RKO (cell line): ENCODE measurements around the gene HMCN2.
"Not testable (repeated sequence)": the region's sequence is repeated elsewhere in the genome, so short reads cannot be mapped to it uniquely, and the experiment has no call there.

Source experiments
- DNase-seq: peaks from one replicate; pipeline ENCODE4 v3.0.0-alpha.2; 2016; ENCODE audit warnings: low spot score

The HMCN2 gene

GRCh38 chr9:130240410-130241197, 25.0 kb upstream of the HMCN2 start:
- peak; percentile 89 for DNase-seq

- DNase-seq: no peak
Observed at GRCh38 chr9:130241198-130241535, 24.4 kb upstream of the HMCN2 start.

GRCh38 chr9:130242270-130243014, 23.1 kb upstream of the HMCN2 start:
- no peak for DNase-seq

GRCh38 chr9:130243015-130243881, 22.3 kb upstream of the HMCN2 start:
- DNase-seq: peak; percentile 86

GRCh38 chr9:130243882-130244170, 21.7 kb upstream of the HMCN2 start:
- no peak for DNase-seq

- no peak for DNase-seq
Observed at GRCh38 chr9:130244548-130245165, 20.9 kb upstream of the HMCN2 start.

GRCh38 chr9:130245474-130245873, 20.1 kb upstream of the HMCN2 start:
- DNase-seq: no peak

GRCh38 chr9:130246126-130246525, 19.4 kb upstream of the HMCN2 start:
- no peak for DNase-seq

GRCh38 chr9:130254747-130255630, 10.6 kb upstream of the HMCN2 start:
- DNase-seq: no peak

- no peak for DNase-seq
Observed at GRCh38 chr9:130255631-130256134, 9.9 kb upstream of the HMCN2 start.

- DNase-seq: no peak
Observed at GRCh38 chr9:130256644-130257043, 8.9 kb upstream of the HMCN2 start.

GRCh38 chr9:130258137-130258536, 7.4 kb upstream of the HMCN2 start:
- not testable (repeated sequence) for DNase-seq

GRCh38 chr9:130259044-130259443, 6.5 kb upstream of the HMCN2 start:
- no peak for DNase-seq

GRCh38 chr9:130260816-130261765, 4.5 kb upstream of the HMCN2 start:
- DNase-seq: no peak

- DNase-seq: no peak
Observed at GRCh38 chr9:130262061-130262745, 3.4 kb upstream of the HMCN2 start.

GRCh38 chr9:130262771-130263170, 2.8 kb upstream of the HMCN2 start:
- DNase-seq: no peak

GRCh38 chr9:130263601-130264413, 1.8 kb upstream of the HMCN2 start:
- DNase-seq: peak; percentile 59
